Epidermal melanocyte (primary cell): ENCODE data around the gene THAP6.
"Not testable (repeated sequence)": the region's sequence is repeated elsewhere in the genome, so short reads cannot be mapped to it uniquely, and the experiment has no call there.

Experiments
- DNase-seq: peaks from one replicate; pipeline ENCODE4 v3.0.0; 2011; ENCODE audit warnings: low spot score; ENCODE audit not compliant: insufficient read length

THAP6 gene, protein sequence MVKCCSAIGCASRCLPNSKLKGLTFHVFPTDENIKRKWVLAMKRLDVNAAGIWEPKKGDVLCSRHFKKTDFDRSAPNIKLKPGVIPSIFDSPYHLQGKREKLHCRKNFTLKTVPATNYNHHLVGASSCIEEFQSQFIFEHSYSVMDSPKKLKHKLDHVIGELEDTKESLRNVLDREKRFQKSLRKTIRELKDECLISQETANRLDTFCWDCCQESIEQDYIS

DNA sequence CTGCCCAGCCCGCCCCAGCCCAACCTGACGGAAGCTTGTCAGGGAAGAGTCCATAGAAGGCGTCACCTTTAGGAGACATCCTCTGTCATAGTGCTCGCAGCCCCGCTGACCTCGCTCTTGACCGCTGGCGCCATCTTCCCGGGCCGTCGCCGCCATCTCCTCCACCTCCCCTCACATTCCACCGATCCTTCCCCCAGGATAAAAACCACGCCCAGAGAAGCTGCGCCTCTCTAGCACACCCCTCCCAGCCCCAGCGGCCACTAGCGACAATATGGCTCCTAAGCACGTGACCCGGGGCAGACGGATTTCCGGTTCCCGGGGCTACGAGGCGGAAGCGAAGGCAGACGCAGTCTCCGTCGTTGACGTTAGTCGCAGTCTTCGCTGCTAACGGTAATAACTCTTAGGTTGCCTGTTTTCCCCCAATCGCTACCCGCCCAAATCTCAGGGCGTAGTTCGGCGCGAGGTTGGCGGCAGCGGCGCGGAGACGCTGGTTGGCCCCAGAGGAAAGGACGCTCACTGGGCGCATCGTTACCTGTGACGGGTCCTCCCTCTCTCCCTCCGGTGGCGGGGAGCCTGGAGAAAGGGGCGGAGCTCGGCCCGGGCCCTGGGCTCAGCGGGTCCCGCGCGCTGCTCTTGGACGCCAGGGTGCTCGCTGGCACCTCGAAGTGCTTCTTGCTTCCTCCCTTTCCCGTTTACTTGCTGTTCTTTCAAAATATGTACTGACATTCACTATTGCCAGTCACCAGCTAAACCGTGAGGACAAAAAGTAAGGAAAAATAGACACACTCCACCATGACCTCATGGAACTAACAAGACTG is at the start of gene THAP6, which contains the start of gene RCHY1:
Gene THAP6 (plus strand): TSS at position 343 of the 818 bp plus-strand sequence. CDS start 980 bp downstream, outside the sequence.
Gene RCHY1 (minus strand): TSS at position 273 of the 818 bp plus-strand sequence. CDS start 117 bp downstream, at position 156.
- DNase-seq = peak; percentile 43

DNA sequence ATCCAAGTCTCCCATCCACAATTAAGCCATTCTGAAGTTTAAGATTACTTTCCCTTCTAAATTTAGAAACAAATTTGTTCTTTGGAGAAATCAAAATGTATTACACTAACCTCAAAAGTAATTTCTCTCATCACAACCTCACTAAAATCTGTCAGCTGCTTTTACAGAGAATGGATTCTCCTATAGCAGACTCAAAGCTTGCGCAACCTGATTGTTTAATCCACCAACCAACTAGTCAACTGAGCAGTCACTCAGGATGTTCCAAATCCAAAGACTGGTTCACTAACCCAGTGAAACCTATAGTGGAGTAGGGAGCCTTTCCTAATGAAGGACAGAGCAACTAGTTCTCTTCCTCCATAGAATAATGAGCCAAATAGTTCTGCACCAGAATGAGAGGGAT is 44.4 kb upstream of the THAP6 start:
- DNase-seq = no peak

DNA sequence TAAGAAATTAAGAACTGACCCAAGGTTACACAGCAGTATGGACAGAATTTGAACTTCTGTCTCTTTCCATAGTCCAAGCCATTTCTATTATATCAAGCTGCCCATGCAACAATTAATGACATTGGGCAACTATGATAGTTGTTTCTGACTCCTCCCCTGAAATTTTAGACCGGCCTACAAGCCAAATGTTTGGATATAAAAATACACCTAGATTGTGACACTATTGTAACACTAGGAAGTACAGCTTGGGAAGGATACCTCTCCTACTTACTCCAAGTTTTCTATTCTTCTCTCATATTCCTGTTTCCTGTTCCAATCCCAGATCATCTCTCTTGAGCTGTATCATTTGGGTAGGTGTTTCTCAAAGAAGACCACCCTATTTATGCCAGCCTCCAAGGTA is 43.5 kb upstream of the THAP6 start:
- no peak for DNase-seq

DNA sequence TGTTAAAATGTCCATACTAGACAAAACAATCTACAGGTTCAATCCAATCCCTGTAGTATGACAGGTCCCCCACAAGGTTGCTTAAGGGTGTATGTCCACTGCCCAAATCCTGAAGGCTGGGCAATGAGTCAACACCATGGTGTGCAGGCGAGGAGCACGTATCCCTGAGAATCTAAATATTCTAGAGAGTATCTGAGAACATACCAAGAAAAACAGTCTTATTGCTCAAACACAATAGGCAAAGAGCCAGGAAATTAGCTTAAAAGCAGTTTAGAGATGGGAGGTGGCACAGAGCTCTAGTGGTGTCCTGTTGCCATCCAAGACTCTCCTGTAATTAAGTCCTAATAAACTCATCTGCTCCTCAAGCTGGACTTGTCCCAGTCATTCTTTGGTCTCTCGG is 37.1 kb upstream of the THAP6 start:
- no peak for DNase-seq

DNA sequence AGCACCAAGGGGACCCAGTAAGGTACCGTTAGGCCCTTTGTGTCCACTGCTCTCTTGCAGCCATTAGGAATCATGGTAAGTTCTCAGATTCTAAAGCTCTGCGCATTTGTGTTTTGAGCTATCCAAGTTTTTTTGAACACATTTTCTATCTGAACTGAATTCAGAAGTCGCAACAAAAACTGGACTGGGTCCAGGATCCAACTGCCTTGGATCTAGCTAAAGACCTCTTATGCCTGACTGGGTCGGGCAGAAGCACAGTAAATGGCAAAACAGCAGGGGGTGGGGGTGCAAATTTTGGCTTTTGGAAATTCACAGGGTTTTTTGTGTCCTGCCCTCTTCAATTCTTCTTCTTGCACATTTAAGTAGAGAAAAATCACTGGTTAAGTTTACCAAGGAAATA is 30.1 kb upstream of the THAP6 start:
- no peak for DNase-seq

DNA sequence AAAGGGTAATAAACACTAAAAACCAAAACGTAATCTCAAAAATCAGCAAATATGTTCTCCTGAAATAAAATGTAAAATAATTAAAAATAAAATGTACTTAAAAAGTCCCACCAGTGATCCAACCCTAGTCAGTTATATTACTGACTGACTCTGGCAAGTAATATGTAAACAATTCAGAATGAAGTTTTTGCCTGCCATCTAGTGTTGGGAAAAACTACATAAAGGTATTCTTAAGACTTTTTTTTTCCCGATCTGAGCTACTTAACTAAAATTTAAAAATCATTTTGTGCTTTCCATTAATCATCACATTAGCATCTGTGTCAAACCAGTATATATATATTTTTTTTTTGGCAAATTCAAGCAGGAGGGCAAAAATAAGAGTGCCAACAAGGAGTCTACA is 24.1 kb upstream of the THAP6 start:
- DNase-seq = no peak

DNA sequence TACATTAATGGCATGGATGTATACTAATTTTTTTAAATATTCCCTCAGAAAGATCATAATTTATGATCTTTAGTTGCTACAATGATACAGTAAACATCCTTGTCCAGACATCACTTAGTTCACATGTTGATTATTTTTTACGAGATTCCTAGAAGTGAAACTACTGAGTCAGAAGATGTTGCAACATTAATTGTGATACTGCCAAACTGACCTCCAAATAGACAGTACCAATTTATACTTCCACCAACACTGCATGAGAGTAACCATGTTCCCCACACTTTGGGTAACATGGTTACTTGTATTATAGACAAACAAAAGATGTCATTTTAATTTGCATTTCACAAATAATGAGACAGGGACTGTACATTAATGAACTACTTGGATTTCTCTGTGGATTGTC is 19.7 kb upstream of the THAP6 start:
- no peak for DNase-seq

DNA sequence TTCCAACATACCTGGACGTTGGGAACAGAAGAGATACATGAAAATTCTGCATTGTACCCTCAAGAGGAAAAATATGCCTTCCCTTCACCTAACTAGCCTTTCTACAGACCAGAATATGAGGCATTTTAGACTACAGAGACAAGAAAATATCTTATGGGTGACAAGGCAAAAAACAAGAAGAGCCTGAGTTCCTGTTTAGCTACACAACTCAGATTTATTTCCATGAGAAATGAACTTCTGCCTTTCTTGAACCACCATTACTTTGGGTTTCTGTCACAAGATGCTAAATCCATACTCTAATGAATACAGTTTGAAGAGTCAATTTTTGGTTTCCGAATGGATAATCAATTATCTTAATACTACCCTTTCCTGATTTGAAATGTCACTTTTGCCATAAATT is 18.8 kb upstream of the THAP6 start:
- no peak for DNase-seq

DNA sequence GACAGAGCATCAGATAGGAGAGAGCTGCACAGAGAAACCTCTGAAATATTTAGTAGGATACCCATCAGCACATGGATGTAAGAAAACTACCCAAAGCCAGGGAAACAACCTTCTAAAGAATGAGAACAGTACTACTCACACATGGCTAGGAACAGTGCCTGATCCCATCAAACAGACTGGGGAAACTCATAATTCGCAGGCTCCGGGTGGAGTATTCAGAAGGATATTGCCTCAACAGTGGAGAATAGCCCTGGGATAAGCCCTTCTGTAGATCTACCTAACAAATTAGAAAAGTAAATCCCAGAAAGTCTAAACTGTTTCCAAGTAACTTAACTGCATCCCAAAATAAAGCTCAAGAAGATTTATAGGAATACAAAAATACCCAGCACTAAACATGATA is 17.9 kb upstream of the THAP6 start:
- DNase-seq = no peak

DNA sequence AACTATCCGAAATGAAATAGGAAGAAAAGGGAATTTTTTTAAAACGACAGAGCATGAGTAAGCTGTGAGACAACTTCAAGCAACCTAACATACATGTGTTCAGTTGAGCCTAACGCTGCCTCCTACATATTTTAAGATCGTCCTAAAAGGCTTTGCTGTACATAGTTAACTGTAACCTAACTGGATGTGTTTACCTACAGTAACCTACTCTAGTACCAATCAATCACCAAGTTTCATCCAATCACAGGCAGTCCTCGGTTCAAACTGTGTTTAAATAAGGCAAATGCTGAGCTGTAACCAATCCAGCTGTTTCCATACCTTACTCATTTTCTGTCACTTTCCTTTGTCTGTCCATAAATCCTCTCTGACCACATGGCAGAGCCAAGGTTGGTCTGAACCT is 17.1 kb upstream of the THAP6 start:
- DNase-seq = no peak

DNA sequence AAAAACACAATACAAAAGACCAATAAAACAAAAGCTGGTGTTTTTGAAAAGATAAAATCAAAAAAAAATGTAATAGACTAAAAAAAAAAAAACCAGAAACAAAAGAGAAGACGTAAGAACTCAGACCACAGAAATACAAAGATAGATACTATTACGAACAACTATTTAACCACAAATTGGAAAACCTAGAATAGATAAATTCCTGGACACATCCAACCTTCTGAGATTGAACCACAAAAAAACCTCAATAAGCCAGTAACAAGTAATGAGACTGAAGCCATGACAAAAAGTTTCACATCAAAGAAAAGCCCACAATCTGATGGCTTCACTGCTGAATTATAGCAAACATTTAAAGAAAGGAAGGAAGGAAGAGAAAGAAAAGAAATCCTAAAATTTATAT is 16.2 kb upstream of the THAP6 start:
- DNase-seq = no peak

DNA sequence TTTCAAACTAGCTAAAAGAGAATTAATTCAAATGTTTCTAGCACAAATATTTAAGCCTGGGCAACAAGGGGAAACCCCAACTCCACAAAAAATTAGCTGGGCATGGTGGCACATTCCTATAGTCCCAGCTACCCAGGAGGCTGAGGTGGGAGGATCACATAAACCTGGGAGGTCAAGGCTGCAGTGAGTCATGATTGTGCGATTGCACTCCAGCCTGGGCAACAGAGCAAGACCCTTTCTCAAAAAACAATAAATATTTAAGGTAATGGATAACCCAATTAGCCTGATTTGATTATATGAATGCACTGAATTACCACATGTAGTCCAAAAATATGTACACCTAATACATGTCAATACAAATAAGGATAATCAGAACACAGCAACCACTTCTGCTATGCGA is 14.4 kb upstream of the THAP6 start:
- no peak for DNase-seq

DNA sequence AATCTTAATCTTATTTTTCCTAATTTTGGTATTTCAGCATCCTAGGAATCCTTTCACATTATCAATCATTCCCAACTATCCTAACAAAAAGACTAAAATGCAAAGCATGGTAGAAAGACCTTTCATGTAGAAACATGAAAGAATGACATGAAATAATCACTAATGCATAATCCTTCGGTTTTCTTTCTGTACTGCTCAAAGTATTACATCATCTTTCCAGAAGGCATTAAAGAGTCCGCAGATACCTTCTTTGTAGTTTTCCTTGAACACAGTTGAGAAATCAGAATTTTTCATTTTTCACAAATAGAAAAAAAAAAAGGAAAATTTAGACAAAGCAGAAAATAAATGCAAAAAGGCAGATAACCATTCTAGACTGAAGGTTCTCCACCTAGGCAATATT is 11.6 kb upstream of the THAP6 start:
- no peak for DNase-seq

DNA sequence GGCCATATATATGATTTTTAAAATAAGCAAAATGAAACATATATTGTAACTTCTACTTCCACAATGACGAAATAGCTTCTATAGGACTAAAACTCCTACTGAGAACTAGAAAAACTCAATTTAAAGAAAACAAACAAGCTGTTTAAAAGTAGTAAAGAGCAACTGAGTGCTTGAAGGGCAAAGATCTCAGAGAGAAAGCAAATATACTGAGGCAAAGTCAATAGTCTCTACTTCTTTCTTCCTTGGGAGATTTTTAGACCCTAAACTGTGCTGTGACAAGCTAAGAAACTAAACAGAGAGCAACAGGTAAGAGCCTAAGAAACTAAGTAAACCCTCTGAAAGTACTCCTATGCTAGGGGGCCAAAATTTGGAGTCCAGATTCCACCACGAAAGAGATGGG is 8.6 kb upstream of the THAP6 start:
- no peak for DNase-seq

DNA sequence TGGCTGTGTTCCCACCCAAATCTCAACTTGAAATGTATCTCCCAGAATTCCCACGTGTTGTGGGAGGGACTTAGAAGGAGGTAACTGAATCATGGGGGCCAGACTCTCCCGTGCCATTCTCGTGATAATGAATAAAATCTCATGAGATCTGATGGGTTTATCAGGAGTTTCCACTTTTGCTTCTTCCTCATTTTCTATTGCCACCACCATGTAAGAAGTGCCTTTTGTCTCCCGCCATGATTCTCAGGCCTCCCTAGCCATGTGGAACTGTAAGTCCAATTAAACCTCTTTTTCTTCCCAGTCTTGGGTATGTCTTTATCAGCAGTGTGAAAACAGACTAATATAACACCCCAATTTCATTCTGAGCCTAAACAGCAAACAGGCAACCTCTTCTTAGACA is 4.7 kb upstream of the THAP6 start:
- not testable (repeated sequence) for DNase-seq

DNA sequence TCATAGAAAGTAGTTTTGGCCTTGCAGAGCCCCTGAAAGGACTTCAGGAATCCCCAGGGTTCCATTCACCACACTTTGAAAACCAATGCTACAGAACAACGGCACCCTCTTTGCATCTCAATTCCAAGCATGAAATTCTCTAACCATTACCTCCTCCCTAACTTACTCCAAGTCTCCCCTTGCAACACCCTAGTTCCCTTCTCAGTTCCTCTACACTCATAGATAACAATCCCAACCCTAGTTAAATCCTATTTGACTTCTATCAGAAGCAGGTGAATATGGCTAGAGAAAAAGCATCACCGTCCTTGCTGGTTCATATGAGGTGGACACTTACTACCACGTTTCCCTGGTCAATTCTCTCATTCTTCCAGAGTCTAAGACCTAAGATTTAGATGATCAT is 2.4 kb upstream of the THAP6 start:
- no peak for DNase-seq

DNA sequence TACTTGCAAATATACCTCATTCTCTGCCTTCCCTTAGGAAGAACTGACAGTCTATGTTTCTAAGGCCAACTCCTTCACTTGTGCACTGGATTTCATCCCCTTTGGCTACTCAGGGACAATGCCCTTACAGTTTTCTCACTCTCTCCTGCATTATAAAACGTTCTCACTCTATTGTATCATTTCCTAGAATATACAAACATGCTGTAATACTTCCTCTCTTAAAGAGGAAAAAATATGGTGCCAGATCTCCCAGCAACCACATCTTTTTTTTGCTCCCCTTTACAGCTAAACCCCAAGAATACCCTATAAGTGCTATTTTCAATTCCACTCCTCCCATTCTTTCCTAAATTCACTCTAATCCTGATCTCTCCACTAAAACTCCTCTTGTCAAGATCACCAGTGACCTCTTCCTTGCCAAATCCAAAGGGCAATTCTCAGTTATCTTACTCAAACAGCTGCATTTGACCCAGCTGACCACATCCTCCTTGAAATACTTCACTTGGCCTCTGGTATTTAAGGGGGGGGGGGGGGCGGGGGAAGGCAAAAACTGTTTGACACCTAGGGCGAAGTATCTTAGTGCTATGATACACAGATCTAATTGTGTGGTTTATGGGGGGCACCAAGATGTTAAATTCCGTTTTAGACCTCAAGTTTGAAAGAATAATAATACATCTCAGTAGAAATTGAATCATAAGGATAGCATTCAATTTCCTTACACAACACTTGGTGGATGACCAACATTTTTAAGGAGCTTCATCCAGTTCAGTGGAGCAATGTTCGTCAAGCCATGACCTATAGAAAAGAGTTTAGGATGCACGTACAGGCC is 1.7 kb upstream of the THAP6 start:
- DNase-seq = no peak

DNA sequence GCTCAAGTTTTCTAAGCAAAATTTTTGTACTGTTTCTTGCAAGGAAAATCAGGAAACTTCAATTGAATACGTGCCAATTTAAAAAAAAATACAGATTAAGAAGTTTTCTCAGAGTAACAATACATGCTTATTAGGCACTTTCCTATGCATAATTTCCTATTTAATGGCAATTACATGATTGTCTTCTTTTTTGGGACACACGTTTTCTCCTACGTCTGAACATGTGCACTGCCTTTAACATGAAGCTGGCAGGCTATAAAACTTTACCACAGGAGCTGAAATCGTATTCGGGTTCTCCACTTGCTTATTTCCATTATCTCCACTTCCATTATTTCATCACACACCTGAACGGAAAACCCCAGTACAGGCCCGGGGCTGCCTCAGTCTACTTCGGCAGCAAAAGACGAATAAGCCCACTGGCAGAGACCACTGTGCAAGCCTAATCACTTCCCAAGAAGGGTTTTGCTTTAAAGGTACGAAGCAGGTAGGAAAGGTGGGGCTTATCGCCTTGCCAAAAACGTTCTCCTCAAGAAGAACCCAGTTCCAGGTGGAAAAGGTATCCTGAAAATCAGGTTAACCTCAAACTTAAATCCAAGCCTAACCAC is 645 bp upstream of the THAP6 start:
- DNase-seq = no peak

DNA sequence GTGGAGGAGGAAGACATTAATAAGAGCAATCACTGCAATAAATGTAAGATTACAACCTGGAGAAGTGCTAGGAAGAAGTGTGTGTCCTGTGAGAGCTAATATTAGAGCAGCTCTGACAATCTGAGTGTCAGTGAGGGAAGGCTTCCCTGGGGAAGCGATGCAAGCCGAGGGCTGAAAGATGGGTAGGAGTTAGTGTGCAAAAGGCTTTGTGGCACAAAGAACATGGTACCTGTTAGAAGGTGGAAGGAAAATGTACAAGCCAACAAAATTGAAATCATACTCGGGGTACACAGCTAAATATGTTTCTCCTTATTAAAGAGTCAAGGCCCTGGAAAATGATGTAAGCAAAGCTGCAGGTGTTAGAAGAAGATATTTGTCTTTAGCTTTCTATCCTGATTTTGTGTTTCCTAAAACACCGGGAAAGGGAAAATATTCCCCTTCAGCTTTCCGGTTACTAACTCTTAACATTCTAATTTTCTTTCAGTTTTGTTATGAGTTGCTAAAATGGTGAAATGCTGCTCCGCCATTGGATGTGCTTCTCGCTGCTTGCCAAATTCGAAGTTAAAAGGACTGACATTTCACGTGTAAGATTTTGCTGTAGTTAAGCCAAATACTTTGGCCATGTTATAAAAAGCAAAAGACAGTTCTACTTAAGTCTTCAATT is 808 bp downstream of the THAP6 start:
- no peak for DNase-seq

DNA sequence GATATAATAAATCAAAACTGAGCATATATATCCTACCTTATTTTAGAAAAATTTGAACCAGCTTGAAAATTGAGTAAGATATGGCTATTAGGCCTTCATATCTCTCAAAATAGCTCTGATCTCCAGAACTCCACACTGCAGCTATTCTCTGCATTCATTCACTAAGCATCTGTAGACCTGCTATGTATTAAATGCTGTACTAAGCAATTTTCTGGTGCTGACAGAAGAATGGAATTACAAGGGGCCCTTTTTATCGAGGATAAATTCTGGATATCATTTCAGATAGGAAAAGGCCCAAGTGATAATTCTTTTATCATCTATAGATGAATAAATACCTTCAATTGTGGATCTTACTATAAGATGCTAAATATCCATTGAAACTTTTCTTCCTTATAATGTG is 1.9 kb downstream of the THAP6 start:
- DNase-seq = no peak

DNA sequence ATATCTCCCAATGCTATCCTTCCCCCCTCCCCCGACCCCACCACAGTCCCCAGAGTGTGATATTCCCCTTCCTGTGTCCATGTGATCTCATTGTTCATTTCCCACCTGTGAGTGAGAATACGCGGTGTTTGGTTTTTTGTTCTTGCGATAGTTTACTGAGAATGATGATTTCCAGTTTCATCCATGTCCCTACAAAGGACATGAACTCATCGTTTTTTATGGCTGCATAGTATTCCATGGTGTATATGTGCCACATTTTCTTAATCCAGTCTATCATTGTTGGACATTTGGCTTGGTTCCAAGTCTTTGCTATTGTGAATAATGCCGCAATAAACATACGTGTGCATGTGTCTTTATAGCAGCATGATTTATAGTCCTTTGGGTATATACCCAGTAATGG is 5.2 kb downstream of the THAP6 start:
- DNase-seq = not testable (repeated sequence)
